WI38 (cell line): ENCODE measurements around the gene XDH.

Source experiments
- H3K4me3 ChIP-seq: 2 replicates; pipeline ENCODE4 v1.5.1; 2011; ENCODE audit warnings: low read depth, mild to moderate bottlenecking, control low read depth, low read length
- TF ChIP-seq, protein P1 (sequence below): IDR thresholded peaks from 2 replicates; pipeline ENCODE4 v1.5.1; 2012; ENCODE audit warnings: low read depth, mild to moderate bottlenecking, control low read depth, low read length

XDH gene

DNA sequence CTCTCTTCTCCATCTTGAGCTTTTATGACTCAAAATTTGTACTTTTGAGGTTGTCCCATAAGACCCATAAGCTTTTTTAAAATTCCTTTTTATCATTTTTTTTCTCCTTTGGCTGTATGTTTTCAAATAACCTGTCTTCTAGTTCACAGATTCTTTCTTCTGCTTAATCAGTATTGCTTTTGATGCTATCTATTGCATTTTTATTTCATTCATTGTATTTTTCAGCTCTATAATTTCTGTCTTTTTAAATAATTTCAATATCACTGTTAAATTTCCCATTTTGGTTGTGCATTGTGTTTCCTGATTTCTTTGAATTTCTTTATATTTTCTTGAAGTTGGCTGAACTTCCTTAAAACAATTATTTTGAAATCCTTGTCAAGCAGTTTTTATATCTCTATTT lies 4.8 kb upstream of the XDH start:
- TF ChIP-seq, protein P1, sequence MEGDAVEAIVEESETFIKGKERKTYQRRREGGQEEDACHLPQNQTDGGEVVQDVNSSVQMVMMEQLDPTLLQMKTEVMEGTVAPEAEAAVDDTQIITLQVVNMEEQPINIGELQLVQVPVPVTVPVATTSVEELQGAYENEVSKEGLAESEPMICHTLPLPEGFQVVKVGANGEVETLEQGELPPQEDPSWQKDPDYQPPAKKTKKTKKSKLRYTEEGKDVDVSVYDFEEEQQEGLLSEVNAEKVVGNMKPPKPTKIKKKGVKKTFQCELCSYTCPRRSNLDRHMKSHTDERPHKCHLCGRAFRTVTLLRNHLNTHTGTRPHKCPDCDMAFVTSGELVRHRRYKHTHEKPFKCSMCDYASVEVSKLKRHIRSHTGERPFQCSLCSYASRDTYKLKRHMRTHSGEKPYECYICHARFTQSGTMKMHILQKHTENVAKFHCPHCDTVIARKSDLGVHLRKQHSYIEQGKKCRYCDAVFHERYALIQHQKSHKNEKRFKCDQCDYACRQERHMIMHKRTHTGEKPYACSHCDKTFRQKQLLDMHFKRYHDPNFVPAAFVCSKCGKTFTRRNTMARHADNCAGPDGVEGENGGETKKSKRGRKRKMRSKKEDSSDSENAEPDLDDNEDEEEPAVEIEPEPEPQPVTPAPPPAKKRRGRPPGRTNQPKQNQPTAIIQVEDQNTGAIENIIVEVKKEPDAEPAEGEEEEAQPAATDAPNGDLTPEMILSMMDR, result no peak
- H3K4me3 ChIP-seq, result no peak overlapping the region

DNA sequence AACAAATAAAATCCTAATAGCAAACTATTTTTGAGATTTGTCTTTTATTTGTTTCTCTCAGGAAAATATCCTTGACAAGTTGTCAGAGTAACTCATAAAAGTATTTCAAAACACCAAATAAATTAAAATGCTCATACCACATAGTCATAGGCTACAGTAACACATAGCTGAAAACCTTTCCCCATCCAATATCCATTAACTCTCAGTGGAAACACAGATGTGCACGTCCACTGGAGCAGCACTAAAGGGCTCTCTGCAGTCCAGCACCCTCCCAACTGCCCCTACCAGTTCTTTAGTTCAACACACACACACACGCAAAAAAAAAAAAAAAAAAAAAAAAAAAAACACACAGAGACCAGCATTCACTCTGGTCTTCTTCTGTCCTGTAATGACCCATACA lies 879 bp upstream of the XDH start:
- TF ChIP-seq, protein P1, result no peak
- H3K4me3 ChIP-seq, result no peak overlapping the region

DNA sequence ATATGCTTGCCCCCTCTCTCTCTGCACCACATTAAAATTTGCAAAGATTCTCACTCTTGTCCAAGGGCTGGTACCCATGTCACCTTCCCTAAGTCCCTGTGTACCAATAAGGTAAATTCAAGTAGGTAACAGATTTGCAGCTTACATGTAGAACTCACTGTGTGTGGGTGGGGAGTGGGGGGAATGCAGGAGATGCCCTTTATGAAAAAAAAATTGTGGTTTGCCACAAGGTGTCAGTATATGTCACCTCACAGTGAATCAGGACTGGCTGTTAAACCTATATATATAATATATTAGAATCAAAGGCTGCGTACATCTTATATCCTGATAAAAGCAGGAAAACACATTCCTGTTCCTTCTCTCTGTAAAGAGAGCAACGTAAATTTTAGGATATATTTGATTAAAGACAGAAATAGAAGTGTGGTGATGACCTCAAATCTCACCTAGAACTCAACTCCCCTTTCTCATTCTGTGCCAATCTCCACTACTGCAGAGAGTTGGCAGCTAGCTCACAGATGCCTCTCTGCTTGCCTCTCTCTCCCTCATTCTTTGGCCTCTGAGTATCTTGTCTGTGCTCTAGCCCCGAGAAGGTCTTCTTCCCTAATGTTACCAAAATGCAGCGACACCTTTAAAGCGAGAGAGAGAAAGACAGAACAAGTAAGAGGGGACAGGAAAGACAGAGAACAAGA lies 536 bp downstream of the XDH start:
- no peak overlapping the region for H3K4me3 ChIP-seq
- TF ChIP-seq, protein P1, result no peak

DNA sequence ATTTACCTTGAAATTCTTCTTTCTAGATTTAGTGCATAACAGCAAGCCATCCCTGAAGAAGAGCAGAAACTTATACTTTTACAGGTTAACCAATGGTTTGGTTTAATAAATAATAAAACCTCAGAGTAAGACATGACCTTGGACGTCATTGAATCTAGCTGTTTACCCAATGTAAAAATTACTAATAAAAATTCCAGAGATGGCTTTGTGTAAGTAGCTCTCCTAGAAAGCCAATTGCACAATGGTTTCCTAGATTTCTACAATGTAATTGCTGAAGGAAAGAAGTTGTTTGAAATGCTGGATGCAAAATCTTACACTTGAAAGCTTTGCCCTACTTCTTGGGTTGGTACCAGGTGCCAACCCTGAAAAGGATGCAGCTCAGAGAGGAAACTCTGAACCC lies 1.5 kb downstream of the XDH start:
- TF ChIP-seq, protein P1, result no peak
- H3K4me3 ChIP-seq, result no peak overlapping the region

DNA sequence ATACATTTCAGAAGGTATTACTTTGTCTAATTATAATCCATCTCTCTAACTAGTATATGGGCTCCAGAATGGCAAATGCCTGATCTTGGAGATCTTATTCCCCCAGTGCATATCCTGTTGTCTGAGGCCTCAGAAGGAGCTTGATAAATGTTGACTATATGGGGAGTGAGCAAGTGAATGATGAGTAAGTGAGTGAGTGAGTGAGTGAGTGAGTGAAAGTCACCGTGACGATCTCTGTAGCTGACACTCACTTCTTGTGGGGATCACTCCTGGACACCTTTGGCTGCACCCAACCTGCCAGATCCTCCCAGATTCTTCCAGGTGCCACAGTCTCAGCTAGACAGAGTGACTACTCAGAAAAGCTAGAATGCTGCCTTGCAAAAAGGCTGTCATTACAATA lies 2.8 kb downstream of the XDH start:
- TF ChIP-seq, protein P1, result no peak
- no peak overlapping the region for H3K4me3 ChIP-seq

DNA sequence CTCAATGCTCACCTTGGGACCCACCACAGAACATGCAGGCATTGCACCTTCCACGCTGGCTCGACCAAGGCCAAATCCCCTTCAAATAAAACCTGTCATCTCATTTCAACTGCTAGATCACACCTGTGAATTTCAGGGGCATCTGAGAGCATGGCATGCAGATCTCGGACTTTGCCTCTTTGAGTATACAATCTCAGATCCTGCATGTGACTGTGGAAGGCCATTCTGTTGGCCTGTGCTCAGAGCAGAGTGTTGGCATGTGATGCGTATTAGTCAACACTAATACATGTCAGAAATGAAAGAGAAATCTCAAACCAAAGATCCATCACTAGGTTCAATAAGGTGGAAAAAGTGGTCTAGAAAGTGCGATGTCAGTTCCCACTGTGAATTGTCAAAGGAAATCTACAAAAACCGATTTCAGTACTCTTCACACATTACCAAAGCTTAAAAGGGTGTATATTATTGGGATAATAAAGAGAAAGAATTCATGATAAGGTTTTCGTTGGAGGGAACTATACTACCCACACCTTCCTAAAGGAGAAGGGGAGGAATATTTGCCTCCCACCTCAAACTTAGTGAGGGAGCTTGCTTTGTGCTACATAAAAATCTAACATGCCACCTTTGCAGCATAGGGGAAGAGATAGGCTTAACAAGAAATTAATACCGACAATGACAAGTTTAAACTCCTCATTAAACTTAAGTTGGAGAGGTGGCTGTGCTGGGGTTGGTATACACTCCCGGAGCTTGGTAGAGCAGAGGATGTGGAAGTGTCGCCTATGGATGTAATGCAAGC lies 7.8 kb downstream of the XDH start:
- TF ChIP-seq, protein P1, result no peak
- H3K4me3 ChIP-seq, result no peak overlapping the region

DNA sequence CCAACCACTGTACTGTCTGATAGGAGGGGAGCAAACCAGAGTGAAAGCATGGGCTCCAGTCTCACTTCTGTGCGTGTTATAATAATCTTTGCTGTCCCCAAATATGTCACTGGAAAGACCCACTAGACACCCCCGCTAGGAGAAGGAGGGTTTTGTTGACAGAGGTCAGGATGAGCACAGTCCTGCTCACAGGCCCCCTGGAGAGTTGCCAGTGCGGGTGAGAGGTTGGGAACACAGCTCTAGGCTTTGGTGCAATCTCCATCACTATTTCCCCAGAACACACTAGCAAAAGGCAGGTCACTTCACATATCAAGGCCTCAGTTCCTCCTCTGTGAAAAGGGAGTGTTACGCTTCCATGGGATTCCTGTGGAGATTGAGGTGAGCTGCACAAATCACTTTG lies 9.7 kb downstream of the XDH start:
- TF ChIP-seq, protein P1, result no peak
- H3K4me3 ChIP-seq, result no peak overlapping the region
